ENCODE data around the gene STXBP6.

GRCh38 chr14:24915958-24916595 is 133.9 kb downstream of the STXBP6 start:
- no peak for TF ChIP-seq SPI1 (IDR thresholded peaks at IDR 0.05; ENCODE audit: borderline replicate concordance, low read depth)
- no peak for TF ChIP-seq CTCF (IDR thresholded peaks at IDR 0.05; ENCODE audit: insufficient read depth, low read length)
- TF ChIP-seq REST (IDR thresholded peaks at IDR 0.05; ENCODE audit: insufficient replicate concordance, low read depth): no peak
- no peak for TF ChIP-seq GABPA (IDR thresholded peaks at IDR 0.05; ENCODE audit: low read depth)
